GM23338 (cell line): Measurements from ENCODE around the gene CAST. TPM values are rescaled to one million over a fixed set of nuclear protein-coding genes. Genes with fewer than 3 reads are reported as not detected.

Source experiments
- ATAC-seq: fragments of 200-7000 bp; cut with Tn5 transposase; 3 replicates; pipeline ENCODE4 v1.9.1; 2020
- DNase-seq: peaks from one replicate; pipeline ENCODE4 v3.0.0-alpha.2; 2015; ENCODE audit warnings: low spot score
- H2AFZ ChIP-seq: fragments of 200-600 bp; sonication (generic); 2 replicates; pipeline ENCODE4 v1.8.0; 2016; ENCODE audit warnings: antibody characterized with exemption, mild to moderate bottlenecking, moderate library complexity
- H3F3A ChIP-seq: fragments of 200-600 bp; sonication (generic); replicated peaks from 2 replicates; pipeline ENCODE4 v1.8.0; 2017; ENCODE audit warnings: antibody characterized with exemption, mixed run types, low read depth
- H3K27ac ChIP-seq: fragments of 200-600 bp; sonication (generic); 2 replicates; pipeline ENCODE4 v1.6.1; 2016; ENCODE audit warnings: low read depth
- H3K27me3 ChIP-seq: fragments of 200-600 bp; sonication (generic); 2 replicates; pipeline ENCODE4 v1.8.0; 2016; ENCODE audit warnings: mild to moderate bottlenecking, mixed run types, moderate library complexity; ENCODE audit not compliant: insufficient read depth
- H3K36me3 ChIP-seq: fragments of 200-600 bp; sonication (generic); 2 replicates; pipeline ENCODE4 v1.8.0; 2016; ENCODE audit warnings: mild to moderate bottlenecking; ENCODE audit not compliant: insufficient read depth
- H3K4me1 ChIP-seq: fragments of 200-600 bp; sonication (generic); 2 replicates; pipeline ENCODE4 v1.8.0; 2016; ENCODE audit warnings: mild to moderate bottlenecking, moderate library complexity; ENCODE audit not compliant: insufficient read depth
- H3K4me2 ChIP-seq: fragments of 200-600 bp; sonication (generic); 2 replicates; pipeline ENCODE4 v1.7.1; 2017; ENCODE audit warnings: mixed run types
- H3K4me3 ChIP-seq: fragments of 200-600 bp; sonication (generic); 2 replicates; pipeline ENCODE4 v1.6.1; 2016; ENCODE audit warnings: mixed run types
- H3K79me2 ChIP-seq: fragments of 200-600 bp; sonication (generic); replicated peaks from 2 replicates; pipeline ENCODE4 v1.8.0; 2017; ENCODE audit warnings: mild to moderate bottlenecking; ENCODE audit not compliant: insufficient read depth
- H3K9me2 ChIP-seq: fragments of 200-600 bp; sonication (generic); 2 replicates; pipeline ENCODE4 v1.8.0; 2017; ENCODE audit not compliant: insufficient read depth
- H4K20me1 ChIP-seq: fragments of 200-600 bp; sonication (generic); replicated peaks from 2 replicates; pipeline ENCODE4 v1.8.0; 2017; ENCODE audit warnings: mild to moderate bottlenecking; ENCODE audit not compliant: insufficient read depth
- H3K27ac Mint-ChIP-seq: 2 replicates; pipeline ENCODE4 v1.8.0; 2020; ENCODE audit warnings: inconsistent platforms, mild to moderate bottlenecking, moderate library complexity, mixed read lengths
- H3K27me3 Mint-ChIP-seq: 3 replicates; pipeline ENCODE4 v1.8.0; 2022; ENCODE audit warnings: low read depth, mild to moderate bottlenecking, moderate library complexity, mixed read lengths, inconsistent platforms; ENCODE audit not compliant: insufficient read depth, poor library complexity
- H3K36me3 Mint-ChIP-seq: 3 replicates; pipeline ENCODE4 v1.8.0; 2021; ENCODE audit warnings: low read depth, mild to moderate bottlenecking, inconsistent platforms, moderate library complexity, mixed read lengths
- H3K4me1 Mint-ChIP-seq: 3 replicates; pipeline ENCODE4 v1.8.0; 2020; ENCODE audit warnings: mild to moderate bottlenecking, inconsistent platforms, mixed read lengths
- H3K4me3 Mint-ChIP-seq: 3 replicates; pipeline ENCODE4 v1.8.0; 2021; ENCODE audit warnings: moderate library complexity, mild to moderate bottlenecking, inconsistent platforms, mixed read lengths
- H3K9me3 Mint-ChIP-seq: 3 replicates; pipeline ENCODE4 v1.8.0; 2020; ENCODE audit warnings: moderate library complexity, mild to moderate bottlenecking, inconsistent platforms, mixed read lengths
- CREB1 ChIP-seq: fragments of 250-450 bp; sonication (Bioruptor Pico); IDR thresholded peaks from 2 replicates; pipeline ENCODE4 v1.5.0; 2020; ENCODE audit warnings: low read depth, mild to moderate bottlenecking, moderate library complexity
- EZH2 ChIP-seq: fragments of 200-600 bp; sonication (generic); IDR thresholded peaks from one replicate; pipeline ENCODE4 v1.8.0; 2017; ENCODE audit warnings: antibody characterized with exemption, mild to moderate bottlenecking, low read depth; ENCODE audit not compliant: unreplicated experiment
- EZH2phosphoT487 ChIP-seq: fragments of 200-600 bp; sonication (generic); IDR thresholded peaks from one replicate; pipeline ENCODE4 v1.8.1; 2018; ENCODE audit warnings: antibody characterized with exemption; ENCODE audit not compliant: unreplicated experiment
- JUNB ChIP-seq: IDR thresholded peaks from one replicate; pipeline ENCODE4 v1.6.1; 2016; ENCODE audit warnings: antibody characterized with exemption; ENCODE audit not compliant: unreplicated experiment
- NANOG ChIP-seq: IDR thresholded peaks from 2 replicates; pipeline ENCODE4 v1.6.1; 2016; ENCODE audit warnings: antibody characterized with exemption, borderline replicate concordance
- POLR2AphosphoS5 ChIP-seq: IDR thresholded peaks from 2 replicates; pipeline ENCODE4 v1.6.1; 2016; ENCODE audit warnings: antibody characterized with exemption, low read depth
- STAT1 ChIP-seq: IDR thresholded peaks from one replicate; pipeline ENCODE4 v1.6.1; 2016; ENCODE audit warnings: antibody characterized with exemption; ENCODE audit not compliant: unreplicated experiment
- ZNF114 ChIP-seq: fragments of 250-450 bp; sonication (Bioruptor Pico); IDR thresholded peaks from 2 replicates; pipeline ENCODE4 v1.5.0; 2020; ENCODE audit warnings: mild to moderate bottlenecking, moderate library complexity
- ZNF331 ChIP-seq: fragments of 250-450 bp; sonication (Bioruptor Pico); IDR thresholded peaks from 2 replicates; pipeline ENCODE4 v1.5.0; 2020; ENCODE audit warnings: low read depth, mild to moderate bottlenecking, moderate library complexity
- polyA plus RNA-seq: library from polyadenylated mRNA; unstranded; fragments of >200 nt; fragmentation: Nextera tagmentation; extraction: Ambion mirVana; gene quantifications from 2 replicates; pipeline ENCODE4 v1.2.1, GENCODE V29; 2016
- total RNA-seq: library from RNA; depleted of rRNA; stranded (reverse); fragments of >200 nt; shearing (Covaris generic); gene quantifications from 2 replicates; pipeline ENCODE4 v1.2.3, GENCODE V29; 2014
- TF ChIP-seq, protein P1 (sequence below): IDR thresholded peaks from 2 replicates; pipeline ENCODE4 v1.6.1; 2016; ENCODE audit warnings: antibody characterized with exemption
- TF ChIP-seq, protein P2 (sequence below): IDR thresholded peaks from one replicate; pipeline ENCODE4 v1.6.1; 2018; ENCODE audit warnings: antibody characterized with exemption; ENCODE audit not compliant: unreplicated experiment
- TF ChIP-seq, protein P3 (sequence below), 2 experiments: fragments of 200-600 bp in 1 of 2; sonication (generic) in 1 of 2; conservative IDR thresholded peaks; 2 replicates each; pipeline versions ENCODE4 v1.5.1 to v1.6.1; 2016 to 2017; ENCODE audit warnings: antibody characterized with exemption in 2 of 2, low read depth in 2 of 2, mild to moderate bottlenecking in 2 of 2, moderate library complexity in 1 of 2
- TF ChIP-seq, protein P4 (sequence below): fragments of 250-450 bp; sonication (Bioruptor Pico); IDR thresholded peaks from 2 replicates; pipeline ENCODE4 v1.5.0; 2020; ENCODE audit warnings: mild to moderate bottlenecking, moderate library complexity

Gene CAST
- total and polyA plus RNA-seq, 2 experiments from 2014 or later, result 37.9 to 57.7 TPM

DNA sequence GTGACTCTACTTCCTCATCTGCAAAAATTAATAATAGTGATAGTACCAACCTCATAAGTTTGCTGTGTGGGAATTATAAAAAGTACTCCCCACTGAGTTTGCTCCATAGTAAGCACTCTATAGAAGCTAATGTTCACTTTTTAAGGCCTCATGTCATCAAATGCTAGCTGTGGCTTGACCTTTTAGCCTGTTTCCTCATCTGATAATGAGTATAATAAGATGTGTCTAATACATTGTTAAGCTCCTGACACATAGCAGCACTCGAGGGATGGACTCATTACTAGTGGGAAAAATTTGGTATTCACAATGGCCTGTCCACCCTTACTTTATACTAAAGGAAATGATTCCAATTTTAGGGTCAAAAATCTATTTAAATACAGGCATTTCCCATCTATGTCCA lies 26.1 kb upstream of the CAST start:
- Histone ChIP-seq H3K27ac (no peak overlapping the region), H2AFZ (no peak overlapping the region), H3K4me3 (no peak overlapping the region), H3K9me2 (peaks cover 14% of the 10 kb centered on the region), H3F3A (no peaks in the 10 kb centered on the region), H4K20me1 (no peaks in the 10 kb centered on the region), H3K4me2 (no peak overlapping the region), H3K27me3 (no peaks in the 10 kb centered on the region), H3K79me2 (no peaks in the 10 kb centered on the region), H3K4me1 (peaks cover 5% of the 10 kb centered on the region; the same call in 1 of the 2 replicates), H3K36me3 (no peaks in the 10 kb centered on the region)
- no peak overlapping the region for H3K4me3 Mint-ChIP-seq
- DNase-seq, result no peak
- ATAC-seq, result no peak
- peaks cover 8% of the 10 kb centered on the region; the same call in 2 of the 3 replicates for H3K4me1 Mint-ChIP-seq
- TF ChIP-seq EZH2, result no peak
- TF ChIP-seq, protein P1, sequence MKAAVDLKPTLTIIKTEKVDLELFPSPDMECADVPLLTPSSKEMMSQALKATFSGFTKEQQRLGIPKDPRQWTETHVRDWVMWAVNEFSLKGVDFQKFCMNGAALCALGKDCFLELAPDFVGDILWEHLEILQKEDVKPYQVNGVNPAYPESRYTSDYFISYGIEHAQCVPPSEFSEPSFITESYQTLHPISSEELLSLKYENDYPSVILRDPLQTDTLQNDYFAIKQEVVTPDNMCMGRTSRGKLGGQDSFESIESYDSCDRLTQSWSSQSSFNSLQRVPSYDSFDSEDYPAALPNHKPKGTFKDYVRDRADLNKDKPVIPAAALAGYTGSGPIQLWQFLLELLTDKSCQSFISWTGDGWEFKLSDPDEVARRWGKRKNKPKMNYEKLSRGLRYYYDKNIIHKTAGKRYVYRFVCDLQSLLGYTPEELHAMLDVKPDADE, result no peak
- no peak for TF ChIP-seq ZNF114
- no peak for TF ChIP-seq STAT1
- no peak for TF ChIP-seq ZNF331 (CRISPR knock-in tag)
- TF ChIP-seq, protein P2, sequence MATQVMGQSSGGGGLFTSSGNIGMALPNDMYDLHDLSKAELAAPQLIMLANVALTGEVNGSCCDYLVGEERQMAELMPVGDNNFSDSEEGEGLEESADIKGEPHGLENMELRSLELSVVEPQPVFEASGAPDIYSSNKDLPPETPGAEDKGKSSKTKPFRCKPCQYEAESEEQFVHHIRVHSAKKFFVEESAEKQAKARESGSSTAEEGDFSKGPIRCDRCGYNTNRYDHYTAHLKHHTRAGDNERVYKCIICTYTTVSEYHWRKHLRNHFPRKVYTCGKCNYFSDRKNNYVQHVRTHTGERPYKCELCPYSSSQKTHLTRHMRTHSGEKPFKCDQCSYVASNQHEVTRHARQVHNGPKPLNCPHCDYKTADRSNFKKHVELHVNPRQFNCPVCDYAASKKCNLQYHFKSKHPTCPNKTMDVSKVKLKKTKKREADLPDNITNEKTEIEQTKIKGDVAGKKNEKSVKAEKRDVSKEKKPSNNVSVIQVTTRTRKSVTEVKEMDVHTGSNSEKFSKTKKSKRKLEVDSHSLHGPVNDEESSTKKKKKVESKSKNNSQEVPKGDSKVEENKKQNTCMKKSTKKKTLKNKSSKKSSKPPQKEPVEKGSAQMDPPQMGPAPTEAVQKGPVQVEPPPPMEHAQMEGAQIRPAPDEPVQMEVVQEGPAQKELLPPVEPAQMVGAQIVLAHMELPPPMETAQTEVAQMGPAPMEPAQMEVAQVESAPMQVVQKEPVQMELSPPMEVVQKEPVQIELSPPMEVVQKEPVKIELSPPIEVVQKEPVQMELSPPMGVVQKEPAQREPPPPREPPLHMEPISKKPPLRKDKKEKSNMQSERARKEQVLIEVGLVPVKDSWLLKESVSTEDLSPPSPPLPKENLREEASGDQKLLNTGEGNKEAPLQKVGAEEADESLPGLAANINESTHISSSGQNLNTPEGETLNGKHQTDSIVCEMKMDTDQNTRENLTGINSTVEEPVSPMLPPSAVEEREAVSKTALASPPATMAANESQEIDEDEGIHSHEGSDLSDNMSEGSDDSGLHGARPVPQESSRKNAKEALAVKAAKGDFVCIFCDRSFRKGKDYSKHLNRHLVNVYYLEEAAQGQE, result no peak
- no peak for TF ChIP-seq JUNB
- TF ChIP-seq, protein P3, sequence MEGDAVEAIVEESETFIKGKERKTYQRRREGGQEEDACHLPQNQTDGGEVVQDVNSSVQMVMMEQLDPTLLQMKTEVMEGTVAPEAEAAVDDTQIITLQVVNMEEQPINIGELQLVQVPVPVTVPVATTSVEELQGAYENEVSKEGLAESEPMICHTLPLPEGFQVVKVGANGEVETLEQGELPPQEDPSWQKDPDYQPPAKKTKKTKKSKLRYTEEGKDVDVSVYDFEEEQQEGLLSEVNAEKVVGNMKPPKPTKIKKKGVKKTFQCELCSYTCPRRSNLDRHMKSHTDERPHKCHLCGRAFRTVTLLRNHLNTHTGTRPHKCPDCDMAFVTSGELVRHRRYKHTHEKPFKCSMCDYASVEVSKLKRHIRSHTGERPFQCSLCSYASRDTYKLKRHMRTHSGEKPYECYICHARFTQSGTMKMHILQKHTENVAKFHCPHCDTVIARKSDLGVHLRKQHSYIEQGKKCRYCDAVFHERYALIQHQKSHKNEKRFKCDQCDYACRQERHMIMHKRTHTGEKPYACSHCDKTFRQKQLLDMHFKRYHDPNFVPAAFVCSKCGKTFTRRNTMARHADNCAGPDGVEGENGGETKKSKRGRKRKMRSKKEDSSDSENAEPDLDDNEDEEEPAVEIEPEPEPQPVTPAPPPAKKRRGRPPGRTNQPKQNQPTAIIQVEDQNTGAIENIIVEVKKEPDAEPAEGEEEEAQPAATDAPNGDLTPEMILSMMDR (conservative IDR thresholded peaks at IDR 0.05; ENCODE audit: low read depth in 2 of 2), result no peak
- no peak for TF ChIP-seq POLR2AphosphoS5
- TF ChIP-seq, protein P4, sequence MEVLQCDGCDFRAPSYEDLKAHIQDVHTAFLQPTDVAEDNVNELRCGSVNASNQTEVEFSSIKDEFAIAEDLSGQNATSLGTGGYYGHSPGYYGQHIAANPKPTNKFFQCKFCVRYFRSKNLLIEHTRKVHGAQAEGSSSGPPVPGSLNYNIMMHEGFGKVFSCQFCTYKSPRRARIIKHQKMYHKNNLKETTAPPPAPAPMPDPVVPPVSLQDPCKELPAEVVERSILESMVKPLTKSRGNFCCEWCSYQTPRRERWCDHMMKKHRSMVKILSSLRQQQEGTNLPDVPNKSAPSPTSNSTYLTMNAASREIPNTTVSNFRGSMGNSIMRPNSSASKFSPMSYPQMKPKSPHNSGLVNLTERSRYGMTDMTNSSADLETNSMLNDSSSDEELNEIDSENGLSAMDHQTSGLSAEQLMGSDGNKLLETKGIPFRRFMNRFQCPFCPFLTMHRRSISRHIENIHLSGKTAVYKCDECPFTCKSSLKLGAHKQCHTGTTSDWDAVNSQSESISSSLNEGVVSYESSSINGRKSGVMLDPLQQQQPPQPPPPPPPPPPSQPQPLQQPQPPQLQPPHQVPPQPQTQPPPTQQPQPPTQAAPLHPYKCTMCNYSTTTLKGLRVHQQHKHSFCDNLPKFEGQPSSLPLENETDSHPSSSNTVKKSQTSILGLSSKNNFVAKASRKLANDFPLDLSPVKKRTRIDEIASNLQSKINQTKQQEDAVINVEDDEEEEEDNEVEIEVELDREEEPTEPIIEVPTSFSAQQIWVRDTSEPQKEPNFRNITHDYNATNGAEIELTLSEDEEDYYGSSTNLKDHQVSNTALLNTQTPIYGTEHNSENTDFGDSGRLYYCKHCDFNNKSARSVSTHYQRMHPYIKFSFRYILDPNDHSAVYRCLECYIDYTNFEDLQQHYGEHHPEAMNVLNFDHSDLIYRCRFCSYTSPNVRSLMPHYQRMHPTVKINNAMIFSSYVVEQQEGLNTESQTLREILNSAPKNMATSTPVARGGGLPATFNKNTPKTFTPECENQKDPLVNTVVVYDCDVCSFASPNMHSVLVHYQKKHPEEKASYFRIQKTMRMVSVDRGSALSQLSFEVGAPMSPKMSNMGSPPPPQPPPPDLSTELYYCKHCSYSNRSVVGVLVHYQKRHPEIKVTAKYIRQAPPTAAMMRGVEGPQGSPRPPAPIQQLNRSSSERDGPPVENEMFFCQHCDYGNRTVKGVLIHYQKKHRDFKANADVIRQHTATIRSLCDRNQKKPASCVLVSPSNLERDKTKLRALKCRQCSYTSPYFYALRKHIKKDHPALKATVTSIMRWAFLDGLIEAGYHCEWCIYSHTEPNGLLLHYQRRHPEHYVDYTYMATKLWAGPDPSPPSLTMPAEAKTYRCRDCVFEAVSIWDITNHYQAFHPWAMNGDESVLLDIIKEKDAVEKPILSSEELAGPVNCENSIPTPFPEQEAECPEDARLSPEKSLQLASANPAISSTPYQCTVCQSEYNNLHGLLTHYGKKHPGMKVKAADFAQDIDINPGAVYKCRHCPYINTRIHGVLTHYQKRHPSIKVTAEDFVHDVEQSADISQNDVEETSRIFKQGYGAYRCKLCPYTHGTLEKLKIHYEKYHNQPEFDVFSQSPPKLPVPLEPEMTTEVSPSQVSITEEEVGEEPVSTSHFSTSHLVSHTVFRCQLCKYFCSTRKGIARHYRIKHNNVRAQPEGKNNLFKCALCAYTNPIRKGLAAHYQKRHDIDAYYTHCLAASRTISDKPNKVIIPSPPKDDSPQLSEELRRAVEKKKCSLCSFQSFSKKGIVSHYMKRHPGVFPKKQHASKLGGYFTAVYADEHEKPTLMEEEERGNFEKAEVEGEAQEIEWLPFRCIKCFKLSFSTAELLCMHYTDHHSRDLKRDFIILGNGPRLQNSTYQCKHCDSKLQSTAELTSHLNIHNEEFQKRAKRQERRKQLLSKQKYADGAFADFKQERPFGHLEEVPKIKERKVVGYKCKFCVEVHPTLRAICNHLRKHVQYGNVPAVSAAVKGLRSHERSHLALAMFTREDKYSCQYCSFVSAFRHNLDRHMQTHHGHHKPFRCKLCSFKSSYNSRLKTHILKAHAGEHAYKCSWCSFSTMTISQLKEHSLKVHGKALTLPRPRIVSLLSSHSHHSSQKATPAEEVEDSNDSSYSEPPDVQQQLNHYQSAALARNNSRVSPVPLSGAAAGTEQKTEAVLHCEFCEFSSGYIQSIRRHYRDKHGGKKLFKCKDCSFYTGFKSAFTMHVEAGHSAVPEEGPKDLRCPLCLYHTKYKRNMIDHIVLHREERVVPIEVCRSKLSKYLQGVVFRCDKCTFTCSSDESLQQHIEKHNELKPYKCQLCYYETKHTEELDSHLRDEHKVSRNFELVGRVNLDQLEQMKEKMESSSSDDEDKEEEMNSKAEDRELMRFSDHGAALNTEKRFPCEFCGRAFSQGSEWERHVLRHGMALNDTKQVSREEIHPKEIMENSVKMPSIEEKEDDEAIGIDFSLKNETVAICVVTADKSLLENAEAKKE (CRISPR knock-in tag), result no peak
- TF ChIP-seq NANOG, result no peak
- TF ChIP-seq EZH2phosphoT487, result no peak
- TF ChIP-seq CREB1 (CRISPR knock-in tag), result no peak
- no peak overlapping the region for H3K27ac Mint-ChIP-seq
- no peaks in the 10 kb centered on the region for H3K9me3 Mint-ChIP-seq
- no peaks in the 10 kb centered on the region for H3K36me3 Mint-ChIP-seq
- H3K27me3 Mint-ChIP-seq, result peaks cover 2% of the 10 kb centered on the region
